H9 (cell line): ENCODE data around the gene BFSP1. TPM values are rescaled to one million over a fixed set of nuclear protein-coding genes. Genes with fewer than 3 reads are reported as not detected.

Source experiments
- DNase-seq: peaks from one replicate; pipeline ENCODE4 v3.0.0-alpha.2; 2017
- H2AFZ ChIP-seq: one replicate; pipeline ENCODE4 v1.6.1; 2013; ENCODE audit warnings: mild to moderate bottlenecking, low read length, control low read depth, moderate library complexity
- H2AK5ac ChIP-seq: 2 replicates; pipeline ENCODE4 v1.6.1; 2013; ENCODE audit warnings: low read length, control low read depth, mixed read lengths; ENCODE audit not compliant: insufficient read length
- H2BK120ac ChIP-seq: one replicate; pipeline ENCODE4 v1.6.1; 2013; ENCODE audit warnings: low read depth, mild to moderate bottlenecking, low read length, control low read depth, inconsistent platforms; ENCODE audit not compliant: poor library complexity, severe bottlenecking
- H2BK12ac ChIP-seq: 2 replicates; pipeline ENCODE4 v1.6.1; 2013; ENCODE audit warnings: low read length, control low read depth, mixed read lengths, low read depth; ENCODE audit not compliant: insufficient read length
- H2BK15ac ChIP-seq: 2 replicates; pipeline ENCODE4 v1.6.1; 2013; ENCODE audit warnings: low read depth, low read length, control low read depth
- H2BK20ac ChIP-seq: one replicate; pipeline ENCODE4 v1.6.1; 2013; ENCODE audit warnings: low read depth, mild to moderate bottlenecking, low read length, control low read depth, inconsistent platforms; ENCODE audit not compliant: poor library complexity, severe bottlenecking
- H2BK5ac ChIP-seq: 2 replicates; pipeline ENCODE4 v1.6.1; 2013; ENCODE audit warnings: low read length, control low read depth, mixed read lengths; ENCODE audit not compliant: insufficient read length
- H3K14ac ChIP-seq: 2 replicates; pipeline ENCODE4 v1.6.1; 2013; ENCODE audit warnings: low read length, control low read depth; ENCODE audit not compliant: insufficient read depth
- H3K18ac ChIP-seq: 2 replicates; pipeline ENCODE4 v1.6.1; 2013; ENCODE audit warnings: low read depth, mild to moderate bottlenecking, mixed read lengths, low read length, control low read depth; ENCODE audit not compliant: insufficient read length
- H3K23ac ChIP-seq: 2 replicates; pipeline ENCODE4 v1.6.1; 2013; ENCODE audit warnings: low read length, control low read depth, mixed read lengths, low read depth; ENCODE audit not compliant: insufficient read length
- H3K23me2 ChIP-seq: 2 replicates; pipeline ENCODE4 v1.6.1; 2013; ENCODE audit warnings: low read depth, mild to moderate bottlenecking, mixed read lengths, low read length, control low read depth; ENCODE audit not compliant: insufficient read length, poor library complexity, severe bottlenecking
- H3K27ac ChIP-seq: 2 replicates; pipeline ENCODE4 v1.5.1; 2013; ENCODE audit warnings: low read length, control low read depth, mixed read lengths, low read depth; ENCODE audit not compliant: insufficient read length
- H3K27me3 ChIP-seq: 2 replicates; pipeline ENCODE4 v1.6.1; 2013; ENCODE audit warnings: low read length, control low read depth, inconsistent platforms; ENCODE audit not compliant: insufficient read depth
- H3K4ac ChIP-seq: 2 replicates; pipeline ENCODE4 v1.6.1; 2013; ENCODE audit warnings: low read depth, mild to moderate bottlenecking, control low read depth, inconsistent platforms, low read length, moderate library complexity
- H3K4me1 ChIP-seq: 2 replicates; pipeline ENCODE4 v1.6.1; 2013; ENCODE audit warnings: low read length, control low read depth, inconsistent platforms; ENCODE audit not compliant: insufficient read depth
- H3K4me2 ChIP-seq: 2 replicates; pipeline ENCODE4 v1.6.1; 2013; ENCODE audit warnings: low read length, control low read depth, mixed read lengths; ENCODE audit not compliant: insufficient read length, insufficient read depth
- H3K56ac ChIP-seq: 2 replicates; pipeline ENCODE4 v1.6.1; 2013; ENCODE audit warnings: low read depth, mild to moderate bottlenecking, mixed read lengths, low read length, control low read depth; ENCODE audit not compliant: insufficient read length
- H3K79me1 ChIP-seq: 2 replicates; pipeline ENCODE4 v1.6.1; 2013; ENCODE audit warnings: low read depth, mild to moderate bottlenecking, moderate library complexity, low read length, control low read depth, inconsistent platforms; ENCODE audit not compliant: insufficient read depth, poor library complexity, severe bottlenecking
- H3K79me2 ChIP-seq: 2 replicates; pipeline ENCODE4 v1.6.1; 2013; ENCODE audit warnings: low read length, control low read depth, inconsistent platforms; ENCODE audit not compliant: insufficient read depth
- H3K9ac ChIP-seq: 2 replicates; pipeline ENCODE4 v1.6.1; 2013; ENCODE audit warnings: low read length, control low read depth, mixed read lengths; ENCODE audit not compliant: insufficient read length; ENCODE audit errors: extremely low read depth
- H3K9me3 ChIP-seq: one replicate; pipeline ENCODE4 v1.6.1; 2013; ENCODE audit warnings: low read depth, low read length, inconsistent platforms; ENCODE audit not compliant: control insufficient read depth
- H3T11ph ChIP-seq: one replicate; pipeline ENCODE4 v1.6.1; 2013; ENCODE audit warnings: mild to moderate bottlenecking, low read length, control low read depth, inconsistent platforms
- H4K20me1 ChIP-seq: one replicate; pipeline ENCODE4 v1.6.1; 2013; ENCODE audit not compliant: control insufficient read depth, insufficient read length, insufficient read depth
- H4K5ac ChIP-seq: 2 replicates; pipeline ENCODE4 v1.6.1; 2013; ENCODE audit warnings: low read depth, mild to moderate bottlenecking, mixed read lengths, low read length, control low read depth; ENCODE audit not compliant: insufficient read length
- H4K8ac ChIP-seq: replicated peaks from 2 replicates; pipeline ENCODE4 v1.6.1; 2013; ENCODE audit warnings: low read length, control low read depth, mixed read lengths, low read depth; ENCODE audit not compliant: insufficient read length
- H4K91ac ChIP-seq: 2 replicates; pipeline ENCODE4 v1.6.1; 2013; ENCODE audit warnings: low read depth, mild to moderate bottlenecking, moderate library complexity, mixed read lengths, low read length, control low read depth; ENCODE audit not compliant: insufficient read length
- H3K27ac Mint-ChIP-seq, 3 experiments: 2 replicates in 2 of 3; 3 replicates in 1 of 3; pipeline ENCODE4 v1.8.0; 2020 to 2021; ENCODE audit warnings: mixed read lengths in 3 of 3, mild to moderate bottlenecking in 1 of 3, moderate library complexity in 1 of 3
- H3K27me3 Mint-ChIP-seq: 2 replicates; pipeline ENCODE4 v1.8.0; 2021; ENCODE audit warnings: low read depth, mild to moderate bottlenecking, moderate library complexity, mixed read lengths
- H3K36me3 Mint-ChIP-seq, 3 experiments: 2 replicates in 2 of 3; 3 replicates in 1 of 3; pipeline ENCODE4 v1.8.0; 2020 to 2021; ENCODE audit warnings: low read depth in 3 of 3, mixed read lengths in 3 of 3; ENCODE audit not compliant: insufficient read depth in 1 of 3
- H3K4me1 Mint-ChIP-seq, 2 experiments: 2 replicates each; pipeline ENCODE4 v1.8.0; 2020; ENCODE audit warnings: mixed read lengths in 2 of 2
- H3K4me3 Mint-ChIP-seq, 2 experiments: 2 replicates in 1 of 2; 3 replicates in 1 of 2; pipeline ENCODE4 v1.8.0; 2020 to 2021; ENCODE audit warnings: mild to moderate bottlenecking in 2 of 2, mixed read lengths in 2 of 2, moderate library complexity in 1 of 2
- H3K9me3 Mint-ChIP-seq, 2 experiments: 2 replicates in 1 of 2; 3 replicates in 1 of 2; pipeline ENCODE4 v1.8.0; 2020; ENCODE audit warnings: mild to moderate bottlenecking in 2 of 2, mixed read lengths in 2 of 2, moderate library complexity in 1 of 2
- CTCF ChIP-seq: fragments of 200-600 bp; sonication (generic); conservative IDR thresholded peaks from 3 replicates; pipeline ENCODE4 v1.8.0; 2021; ENCODE audit warnings: antibody characterized with exemption, mild to moderate bottlenecking
- WGBS: extraction: QIAGEN DNeasy Blood & Tissue Kit; methylation state at CpG from one replicate; pipeline ENCODE4 v1.1.7; 2013; ENCODE audit warnings: missing lambda C conversion rate, low lambda C conversion rate, mixed read lengths; ENCODE audit not compliant: insufficient read length; ENCODE audit errors: extremely low coverage; 5-methylcytosine and 5-hydroxymethylcytosine counted together
- total RNA-seq: library from RNA; stranded (reverse); gene quantifications from 2 replicates; pipeline ENCODE4 v1.2.1, GENCODE V29; 2021

Gene BFSP1
- total RNA-seq, 1 experiment from 2014 or later = 9.4 TPM

- no peak overlapping the region for H2BK15ac ChIP-seq
- TF ChIP-seq CTCF = no peak
- H4K8ac ChIP-seq = no peak overlapping the region
- no peak overlapping the region for H3K23ac ChIP-seq
- H2AFZ ChIP-seq = no peak overlapping the region
- no peak overlapping the region for H4K91ac ChIP-seq
- H3K27ac ChIP-seq = no peak overlapping the region
- H2AK5ac ChIP-seq = no peak overlapping the region
- Mint-ChIP-seq H3K4me1 (peaks cover 3 to 8% of the 10 kb centered on the region in 2 experiments; a peak in 3 of 4 replicates), H3K9me3 (no peaks in the 10 kb centered on the region), H3K27me3 (no peaks in the 10 kb centered on the region), H3K27ac (no peak overlapping the region), H3K36me3 (peaks cover 0 to 1% (median 0%) of the 10 kb centered on the region in 3 experiments; a peak in 1 of 7 replicates), H3K4me3 (no peak overlapping the region)
- H3K4me1 ChIP-seq = no peaks in the 10 kb centered on the region
- no peak overlapping the region for H3K4ac ChIP-seq
- no peaks in the 10 kb centered on the region for H3K9me3 ChIP-seq
- no peak for DNase-seq
- no peak overlapping the region for H2BK120ac ChIP-seq
- WGBS = no CpG with 5 or more reads among the region's 4 CpGs
- H3T11ph ChIP-seq = no peak overlapping the region
- H3K14ac ChIP-seq = no peak overlapping the region
- no peak overlapping the region for H2BK12ac ChIP-seq
- no peak overlapping the region for H3K9ac ChIP-seq
- H3K79me1 ChIP-seq = no peaks in the 10 kb centered on the region
- no peaks in the 10 kb centered on the region for H3K23me2 ChIP-seq
- no peaks in the 10 kb centered on the region for H3K27me3 ChIP-seq
- no peak overlapping the region for H3K56ac ChIP-seq
- no peak overlapping the region for H3K4me2 ChIP-seq
- H4K5ac ChIP-seq = no peak overlapping the region
- H3K18ac ChIP-seq = no peak overlapping the region
- H4K20me1 ChIP-seq = no peaks in the 10 kb centered on the region
- no peaks in the 10 kb centered on the region for H3K79me2 ChIP-seq
- H2BK5ac ChIP-seq = no peak overlapping the region
- no peak overlapping the region for H2BK20ac ChIP-seq
Observed at GRCh38 chr20:17542993-17543412, 11.8 kb upstream of the BFSP1 start.
